Frontal cortex (tissue), 4 donors: ENCODE measurements around the gene CAMK2G. TPM values are rescaled to one million over a fixed set of nuclear protein-coding genes. Genes with fewer than 3 reads are reported as not detected.
"Not testable (repeated sequence)": the region's sequence is repeated elsewhere in the genome, so short reads cannot be mapped to it uniquely, and the experiment has no call there.

Experiments used
- DNase-seq, 2 donors: peaks; one replicate each; pipeline ENCODE4 v3.0.0; 2012; ENCODE audit warnings: low spot score in 2 of 2
- FAIRE-seq: peaks from 2 replicates; lab custom pipeline; 2012; peaks lifted over from hg19 to GRCh38; lab: Jason Lieb, UNC
- total RNA-seq: library from RNA; depleted of rRNA; stranded (reverse); fragments of >200 nt; gene quantifications from one replicate; pipeline ENCODE4 v1.2.3, GENCODE V29; 2014
- donor health status: control.
- donor health status: control.
- donor health status: control.

Gene CAMK2G
- total RNA-seq, 1 donor from 2014 or later, result 50.1 TPM

- FAIRE-seq, result no peak
These were observed 27.3 kb downstream of the CAMK2G start for GRCh38 chr10:73847031-73847430.

GRCh38 chr10:73843261-73843660 is 31.1 kb downstream of the CAMK2G start:
- no peak for FAIRE-seq
- no peak for DNase-seq

More at GRCh38 chr10:73847031-73847430, 27.3 kb downstream of the CAMK2G start:
- DNase-seq, result no peak

GRCh38 chr10:73842349-73842748 is 32.0 kb downstream of the CAMK2G start:
- FAIRE-seq, result no peak
- no peak for DNase-seq

GRCh38 chr10:73841526-73842285 is 32.6 kb downstream of the CAMK2G start:
- FAIRE-seq, result no peak
- DNase-seq, result no peak

- no peak for FAIRE-seq
- DNase-seq, result no peak
These were observed 33.3 kb downstream of the CAMK2G start for GRCh38 chr10:73841061-73841421.

- FAIRE-seq, result no peak
- DNase-seq, result no peak
These were observed 33.8 kb downstream of the CAMK2G start for GRCh38 chr10:73840403-73841060.

- DNase-seq, result no peak
- no peak for FAIRE-seq
These were observed 34.3 kb downstream of the CAMK2G start for GRCh38 chr10:73840056-73840402.

GRCh38 chr10:73839276-73839966 is 34.9 kb downstream of the CAMK2G start:
- no peak for FAIRE-seq
- DNase-seq, result no peak

- no peak for FAIRE-seq
- no peak for DNase-seq
These were observed 35.5 kb downstream of the CAMK2G start for GRCh38 chr10:73838827-73839226.

GRCh38 chr10:73838008-73838567 is 36.3 kb downstream of the CAMK2G start:
- no peak for FAIRE-seq

GRCh38 chr10:73837072-73837471 is 37.3 kb downstream of the CAMK2G start:
- FAIRE-seq (no peak), DNase-seq (no peak)

More at GRCh38 chr10:73838008-73838567, 36.3 kb downstream of the CAMK2G start:
- no peak for DNase-seq

- no peak for DNase-seq
- FAIRE-seq, result no peak
These were observed 37.9 kb downstream of the CAMK2G start for GRCh38 chr10:73836427-73836980.

GRCh38 chr10:73829090-73829489 is 45.3 kb downstream of the CAMK2G start:
- not testable (repeated sequence) for DNase-seq, FAIRE-seq

- FAIRE-seq, result no peak
- no peak for DNase-seq
These were observed 46.2 kb downstream of the CAMK2G start for GRCh38 chr10:73828161-73828560.

GRCh38 chr10:73827346-73828089 is 46.8 kb downstream of the CAMK2G start:
- FAIRE-seq, result no peak
- no peak for DNase-seq

GRCh38 chr10:73824146-73824725 is 50.1 kb downstream of the CAMK2G start:
- DNase-seq (no peak), FAIRE-seq (no peak)

- FAIRE-seq (no peak), DNase-seq (no peak)
These were observed 51.0 kb downstream of the CAMK2G start for GRCh38 chr10:73823391-73823790.

- FAIRE-seq, result no peak
- DNase-seq, result no peak
These were observed 54.8 kb downstream of the CAMK2G start for GRCh38 chr10:73819513-73820093.

GRCh38 chr10:73819081-73819480 is 55.3 kb downstream of the CAMK2G start:
- no peak for DNase-seq
- no peak for FAIRE-seq
